HEK293 (cell line): Measurements from ENCODE around the gene CATSPERD.

Experiments
- CTCF ChIA-PET: fragments of 350-600 bp; formaldehyde crosslinking; extraction: SDS; loops from one replicate; lab custom pipeline; 2021; ENCODE audit warnings: antibody characterized with exemption; lab: Yijun Ruan, JAX
- POLR2A ChIA-PET: fragments of 300-600 bp; formaldehyde crosslinking; extraction: SDS; loops from one replicate; lab custom pipeline; 2020; ENCODE audit warnings: antibody characterized with exemption, inconsistent platforms; lab: Yijun Ruan, JAX
- H3K27ac ChIP-seq: fragments of 200-500 bp; sonication (Bioruptor generic); 2 replicates; pipeline ENCODE4 v1.5.1; 2014; ENCODE audit warnings: low read depth, low read length, control low read depth, inconsistent platforms; ENCODE audit errors: extremely low read depth
- H3K36me3 ChIP-seq, 2 experiments: fragments of 200-500 bp in 1 of 2; sonication (Bioruptor generic) in 1 of 2; 1 replicate in 1 of 2; 2 replicates in 1 of 2; pipeline ENCODE4 v1.5.1; 2014 to 2017; ENCODE audit warnings: inconsistent platforms in 2 of 2, low read length in 2 of 2; ENCODE audit not compliant: control insufficient read depth in 2 of 2, insufficient read depth in 1 of 2
- H3K4me1 ChIP-seq: fragments of 200-500 bp; sonication (Bioruptor generic); 2 replicates; pipeline ENCODE4 v1.5.1; 2014; ENCODE audit warnings: mild to moderate bottlenecking, low read length, inconsistent platforms; ENCODE audit not compliant: control insufficient read depth, insufficient read depth
- H3K4me3 ChIP-seq: 2 replicates; pipeline ENCODE4 v1.5.1; 2011; ENCODE audit warnings: low read depth, mild to moderate bottlenecking, control low read depth, low read length, moderate library complexity
- H3K9me3 ChIP-seq: fragments of 200-500 bp; sonication (Bioruptor generic); 2 replicates; pipeline ENCODE4 v1.5.1; 2014; ENCODE audit warnings: low read depth, low read length, inconsistent platforms; ENCODE audit not compliant: control insufficient read depth, insufficient read depth
- INSM2 ChIP-seq: fragments of 450-650 bp; formaldehyde crosslinking; IDR thresholded peaks from 2 replicates; pipeline ENCODE4 v1.5.1; 2016; ENCODE audit warnings: missing biosample characterization, missing genetic modification characterization
- MZF1 ChIP-seq: fragments of 450-650 bp; formaldehyde crosslinking; IDR thresholded peaks from 2 replicates; pipeline ENCODE4 v1.5.1; 2017; ENCODE audit warnings: missing biosample characterization, missing genetic modification characterization, borderline replicate concordance
- RBAK ChIP-seq: fragments of 450-650 bp; formaldehyde crosslinking; IDR thresholded peaks from 2 replicates; pipeline ENCODE4 v1.5.1; 2016; ENCODE audit warnings: missing biosample characterization, missing genetic modification characterization
- TCF7L2 ChIP-seq: IDR thresholded peaks from 2 replicates; pipeline ENCODE4 v1.6.1; 2011; ENCODE audit warnings: low read depth, mild to moderate bottlenecking, inconsistent platforms, low read length, moderate library complexity, borderline replicate concordance
- WT1 ChIP-seq: fragments of 450-650 bp; formaldehyde crosslinking; IDR thresholded peaks from 2 replicates; pipeline ENCODE4 v1.5.1; 2016; ENCODE audit warnings: missing biosample characterization, missing genetic modification characterization
- YY1 ChIP-seq: fragments of 450-650 bp; formaldehyde crosslinking; IDR thresholded peaks from 2 replicates; pipeline ENCODE4 v1.5.1; 2018; ENCODE audit warnings: missing biosample characterization, missing genetic modification characterization
- ZBTB21 ChIP-seq: fragments of 450-650 bp; formaldehyde crosslinking; IDR thresholded peaks from 2 replicates; pipeline ENCODE4 v1.5.1; 2017; ENCODE audit warnings: missing biosample characterization, missing genetic modification characterization
- ZBTB8A ChIP-seq: fragments of 450-650 bp; formaldehyde crosslinking; IDR thresholded peaks from 2 replicates; pipeline ENCODE4 v1.5.1; 2016; ENCODE audit warnings: missing biosample characterization, missing genetic modification characterization
- ZFP69B ChIP-seq: fragments of 450-650 bp; formaldehyde crosslinking; IDR thresholded peaks from 2 replicates; pipeline ENCODE4 v1.5.1; 2016; ENCODE audit warnings: missing biosample characterization, missing genetic modification characterization
- ZNF140 ChIP-seq: fragments of 450-650 bp; formaldehyde crosslinking; IDR thresholded peaks from 2 replicates; pipeline ENCODE4 v1.5.1; 2016; ENCODE audit warnings: missing biosample characterization, missing genetic modification characterization
- ZNF157 ChIP-seq: fragments of 450-650 bp; formaldehyde crosslinking; IDR thresholded peaks from 2 replicates; pipeline ENCODE4 v1.5.1; 2016; ENCODE audit warnings: missing biosample characterization, missing genetic modification characterization
- ZNF311 ChIP-seq: fragments of 450-650 bp; formaldehyde crosslinking; IDR thresholded peaks from 2 replicates; pipeline ENCODE4 v1.5.1; 2017; ENCODE audit warnings: missing biosample characterization, missing genetic modification characterization, borderline replicate concordance
- ZNF518A ChIP-seq: fragments of 450-650 bp; formaldehyde crosslinking; conservative IDR thresholded peaks from 2 replicates; pipeline ENCODE4 v1.5.1; 2016; ENCODE audit warnings: low read depth, missing biosample characterization, missing genetic modification characterization
- ZNF558 ChIP-seq: fragments of 450-650 bp; formaldehyde crosslinking; IDR thresholded peaks from 2 replicates; pipeline ENCODE4 v1.5.1; 2016; ENCODE audit warnings: missing biosample characterization, missing genetic modification characterization
- ZNF623 ChIP-seq: fragments of 450-650 bp; formaldehyde crosslinking; IDR thresholded peaks from 2 replicates; pipeline ENCODE4 v1.5.1; 2016; ENCODE audit warnings: missing biosample characterization, missing genetic modification characterization
- ZNF658 ChIP-seq: fragments of 450-650 bp; formaldehyde crosslinking; IDR thresholded peaks from 2 replicates; pipeline ENCODE4; 2016; ENCODE audit warnings: missing biosample characterization, missing genetic modification characterization
- ZNF707 ChIP-seq: fragments of 450-650 bp; formaldehyde crosslinking; IDR thresholded peaks from 2 replicates; pipeline ENCODE4 v1.5.1; 2016; ENCODE audit warnings: missing biosample characterization, missing genetic modification characterization
- ZNF792 ChIP-seq: fragments of 450-650 bp; formaldehyde crosslinking; IDR thresholded peaks from 2 replicates; pipeline ENCODE4 v1.5.1; 2016; ENCODE audit warnings: missing biosample characterization, missing genetic modification characterization
- ZNF830 ChIP-seq: fragments of 450-650 bp; IDR thresholded peaks from 2 replicates; pipeline ENCODE4 v1.5.0; 2018; ENCODE audit warnings: missing biosample characterization, missing genetic modification characterization, low read depth, mild to moderate bottlenecking, moderate library complexity
- ZNF843 ChIP-seq: fragments of 450-650 bp; formaldehyde crosslinking; IDR thresholded peaks from 2 replicates; pipeline ENCODE4 v1.5.1; 2016; ENCODE audit warnings: missing biosample characterization, missing genetic modification characterization
- ZSCAN23 ChIP-seq: fragments of 450-650 bp; formaldehyde crosslinking; IDR thresholded peaks from 2 replicates; pipeline ENCODE4 v1.5.1; 2016; ENCODE audit warnings: missing biosample characterization, missing genetic modification characterization
- TF ChIP-seq, protein P1 (sequence below): fragments of 450-650 bp; formaldehyde crosslinking; IDR thresholded peaks from 2 replicates; pipeline ENCODE4 v1.5.1; 2016; ENCODE audit warnings: missing biosample characterization, missing genetic modification characterization
- TF ChIP-seq, protein P2 (sequence below): fragments of 450-650 bp; formaldehyde crosslinking; IDR thresholded peaks from 2 replicates; pipeline ENCODE4 v1.5.1; 2016; ENCODE audit warnings: missing biosample characterization, missing genetic modification characterization

Gene CATSPERD

DNA sequence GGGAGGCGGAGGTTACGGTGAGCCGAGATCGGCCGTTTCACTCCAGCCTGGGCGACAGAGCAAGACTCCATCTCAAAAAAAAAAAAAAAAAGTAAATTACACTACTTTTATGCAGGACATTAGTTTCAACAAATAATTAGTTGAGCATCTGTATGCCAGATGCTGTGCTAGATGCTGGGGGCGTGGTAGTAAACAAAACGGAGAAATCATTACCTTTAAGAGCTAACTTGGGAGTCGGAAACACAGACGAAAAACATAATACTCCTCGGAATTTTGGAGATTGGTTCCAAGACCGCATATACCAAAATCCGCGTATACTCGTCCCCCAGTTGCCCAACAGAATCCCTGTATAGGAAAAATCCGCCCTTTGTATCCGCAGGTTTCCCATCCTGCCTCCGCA, 71.8 kb downstream of the CATSPERD start:
- POLR2A ChIA-PET: interaction anchor here (1.2 to 2.1 kb wide), 4 partner anchors 9 to 103 kb away, joined by 3 to 8 read pairs (median 6); no protein-coding TSS in a partner anchor
- TF ChIP-seq TCF7L2: no peak
- TF ChIP-seq ZNF843 (tag by site-specific recombination): no peak
- TF ChIP-seq ZBTB8A (tag by site-specific recombination): no peak
- no peak for TF ChIP-seq ZNF518A (tag by site-specific recombination)
- no peak for TF ChIP-seq WT1
- 0 out of 2 replicates have a peak, but pooled peaks have one; percentile 15 for TF ChIP-seq ZNF558 (tag by site-specific recombination)
- TF ChIP-seq ZSCAN23 (tag by site-specific recombination): no peak
- TF ChIP-seq ZNF792: no peak
- TF ChIP-seq ZFP69B: no peak
- Histone ChIP-seq H3K4me1 (no peaks in the 10 kb centered on the region), H3K27ac (no peak overlapping the region), H3K36me3 (peaks cover 5 to 30% of the 10 kb centered on the region in 2 experiments; a peak in 2 of 3 replicates), H3K9me3 (no peaks in the 10 kb centered on the region), H3K4me3 (no peak overlapping the region)
- CTCF ChIA-PET: interaction anchor here (1.4 to 2.8 kb wide), 4 partner anchors 12 to 230 kb away, joined by 4 to 24 read pairs (median 8); partner anchors contain the start of genes NRTN and RPL36

- Histone ChIP-seq H3K27ac (no peak overlapping the region), H3K36me3 (peaks cover 5 to 20% of the 10 kb centered on the region in 2 experiments; a peak in 2 of 3 replicates), H3K4me1 (no peaks in the 10 kb centered on the region), H3K4me3 (no peak overlapping the region), H3K9me3 (no peaks in the 10 kb centered on the region)
- ChIA-PET CTCF (interaction anchor here (0.5 to 3.9 kb wide), 10 partner anchors 11 to 174 kb away, joined by 3 to 41 read pairs (median 6); partner anchors contain the start of genes CATSPERD and NRTN), POLR2A (interaction anchor here (0.6 to 2.3 kb wide), 5 partner anchors 11 to 170 kb away, joined by 3 to 8 read pairs (median 5); partner anchors contain the start of genes CATSPERD, LONP1, RPL36 and SAFB)
- no peak for TF ChIP-seq MZF1 (tag by site-specific recombination)
- TF ChIP-seq YY1 (tag by site-specific recombination): no peak
- no peak for TF ChIP-seq ZNF707 (tag by site-specific recombination)
- no peak for TF ChIP-seq ZBTB21 (tag by site-specific recombination)
- no peak for TF ChIP-seq ZNF830 (tag by site-specific recombination)
- TF ChIP-seq, protein P1, sequence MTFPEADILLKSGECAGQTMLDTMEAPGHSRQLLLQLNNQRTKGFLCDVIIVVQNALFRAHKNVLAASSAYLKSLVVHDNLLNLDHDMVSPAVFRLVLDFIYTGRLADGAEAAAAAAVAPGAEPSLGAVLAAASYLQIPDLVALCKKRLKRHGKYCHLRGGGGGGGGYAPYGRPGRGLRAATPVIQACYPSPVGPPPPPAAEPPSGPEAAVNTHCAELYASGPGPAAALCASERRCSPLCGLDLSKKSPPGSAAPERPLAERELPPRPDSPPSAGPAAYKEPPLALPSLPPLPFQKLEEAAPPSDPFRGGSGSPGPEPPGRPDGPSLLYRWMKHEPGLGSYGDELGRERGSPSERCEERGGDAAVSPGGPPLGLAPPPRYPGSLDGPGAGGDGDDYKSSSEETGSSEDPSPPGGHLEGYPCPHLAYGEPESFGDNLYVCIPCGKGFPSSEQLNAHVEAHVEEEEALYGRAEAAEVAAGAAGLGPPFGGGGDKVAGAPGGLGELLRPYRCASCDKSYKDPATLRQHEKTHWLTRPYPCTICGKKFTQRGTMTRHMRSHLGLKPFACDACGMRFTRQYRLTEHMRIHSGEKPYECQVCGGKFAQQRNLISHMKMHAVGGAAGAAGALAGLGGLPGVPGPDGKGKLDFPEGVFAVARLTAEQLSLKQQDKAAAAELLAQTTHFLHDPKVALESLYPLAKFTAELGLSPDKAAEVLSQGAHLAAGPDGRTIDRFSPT (tag by site-specific recombination): no peak
- no peak for TF ChIP-seq ZNF140 (tag by site-specific recombination)
- TF ChIP-seq, protein P2, sequence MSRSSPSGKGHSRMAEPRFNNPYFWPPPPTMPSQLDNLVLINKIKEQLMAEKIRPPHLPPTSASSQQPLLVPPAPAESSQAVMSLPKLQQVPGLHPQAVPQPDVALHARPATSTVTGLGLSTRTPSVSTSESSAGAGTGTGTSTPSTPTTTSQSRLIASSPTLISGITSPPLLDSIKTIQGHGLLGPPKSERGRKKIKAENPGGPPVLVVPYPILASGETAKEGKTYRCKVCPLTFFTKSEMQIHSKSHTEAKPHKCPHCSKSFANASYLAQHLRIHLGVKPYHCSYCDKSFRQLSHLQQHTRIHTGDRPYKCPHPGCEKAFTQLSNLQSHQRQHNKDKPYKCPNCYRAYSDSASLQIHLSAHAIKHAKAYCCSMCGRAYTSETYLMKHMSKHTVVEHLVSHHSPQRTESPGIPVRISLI (tag by site-specific recombination): no peak
- TF ChIP-seq ZNF311 (tag by site-specific recombination): no peak
- no peak for TF ChIP-seq INSM2
- no peak for TF ChIP-seq RBAK
- TF ChIP-seq ZNF623 (tag by site-specific recombination): peak; percentile 99
- no peak for TF ChIP-seq ZNF658
- no peak for TF ChIP-seq ZNF157 (tag by site-specific recombination)
Measured at GRCh38 chr19:5793188-5793587, 72.8 kb downstream of the CATSPERD start.
